Measurements from ENCODE around the gene HOXA9.

HOXA9 gene

DNA sequence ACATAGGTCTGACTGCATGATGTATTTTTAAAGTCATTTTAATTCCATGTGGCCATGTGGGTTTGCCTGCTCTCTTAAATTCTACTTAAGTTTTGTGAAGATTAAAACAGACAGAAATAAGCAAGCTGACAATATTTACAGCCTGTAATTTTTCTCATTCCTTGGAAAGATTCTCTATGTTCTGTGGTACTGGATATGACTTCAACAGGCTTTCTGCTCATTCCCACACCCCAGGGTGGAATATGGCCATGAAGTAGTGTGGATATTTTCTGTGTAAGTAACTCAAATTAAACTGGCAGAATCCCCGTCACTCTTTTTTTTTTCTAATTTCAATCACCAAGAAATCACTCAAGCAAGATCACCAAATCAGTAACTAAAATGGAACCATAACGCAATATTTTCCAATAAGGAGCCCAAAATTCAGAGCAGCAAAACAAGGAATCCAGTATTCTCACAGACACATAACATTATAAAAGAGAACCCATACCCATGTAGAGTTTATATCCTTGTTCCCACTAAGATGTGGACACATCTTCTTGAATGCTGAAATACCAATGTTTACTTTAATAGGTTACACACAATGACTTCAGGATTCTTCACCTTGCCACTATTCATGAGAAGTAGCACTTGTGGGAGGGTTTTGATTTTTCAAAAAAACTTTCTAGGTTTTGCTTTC lies 27.6 kb downstream of the HOXA9 start:
- peak overlapping the region; percentile 8 for H3K4me3 ChIP-seq (ENCODE audit: low read depth, low read length)
- TF ChIP-seq, protein P1, sequence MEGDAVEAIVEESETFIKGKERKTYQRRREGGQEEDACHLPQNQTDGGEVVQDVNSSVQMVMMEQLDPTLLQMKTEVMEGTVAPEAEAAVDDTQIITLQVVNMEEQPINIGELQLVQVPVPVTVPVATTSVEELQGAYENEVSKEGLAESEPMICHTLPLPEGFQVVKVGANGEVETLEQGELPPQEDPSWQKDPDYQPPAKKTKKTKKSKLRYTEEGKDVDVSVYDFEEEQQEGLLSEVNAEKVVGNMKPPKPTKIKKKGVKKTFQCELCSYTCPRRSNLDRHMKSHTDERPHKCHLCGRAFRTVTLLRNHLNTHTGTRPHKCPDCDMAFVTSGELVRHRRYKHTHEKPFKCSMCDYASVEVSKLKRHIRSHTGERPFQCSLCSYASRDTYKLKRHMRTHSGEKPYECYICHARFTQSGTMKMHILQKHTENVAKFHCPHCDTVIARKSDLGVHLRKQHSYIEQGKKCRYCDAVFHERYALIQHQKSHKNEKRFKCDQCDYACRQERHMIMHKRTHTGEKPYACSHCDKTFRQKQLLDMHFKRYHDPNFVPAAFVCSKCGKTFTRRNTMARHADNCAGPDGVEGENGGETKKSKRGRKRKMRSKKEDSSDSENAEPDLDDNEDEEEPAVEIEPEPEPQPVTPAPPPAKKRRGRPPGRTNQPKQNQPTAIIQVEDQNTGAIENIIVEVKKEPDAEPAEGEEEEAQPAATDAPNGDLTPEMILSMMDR (IDR thresholded peaks at IDR 0.05; ENCODE audit: low read depth, low read length), result no peak
- TF ChIP-seq MAX (IDR thresholded peaks at IDR 0.05; ENCODE audit: low read depth, low read length), result no peak
- no peak for TF ChIP-seq POLR2A (IDR thresholded peaks at IDR 0.05; ENCODE audit: extremely low read depth, insufficient read length)
- TF ChIP-seq MYC (IDR thresholded peaks at IDR 0.05; ENCODE audit: low read depth, low read length), result no peak
- no peak for DNase-seq (ENCODE audit: low read depth)

GRCh38 chr7:27134392-27134791 lies 30.9 kb downstream of the HOXA9 start:
- DNase-seq (ENCODE audit: low read depth), result peak; percentile 81
- no peak overlapping the region for H3K4me3 ChIP-seq (ENCODE audit: low read depth, low read length)

GRCh38 chr7:27133409-27134231 lies 31.7 kb downstream of the HOXA9 start:
- H3K4me3 ChIP-seq (ENCODE audit: low read depth, low read length), result no peak overlapping the region
- DNase-seq (ENCODE audit: low read depth), result no peak

More at GRCh38 chr7:27134392-27134791, 30.9 kb downstream of the HOXA9 start:
- TF ChIP-seq MYC (IDR thresholded peaks at IDR 0.05; ENCODE audit: low read depth, low read length), result peak; percentile 44
- TF ChIP-seq, protein P1 (IDR thresholded peaks at IDR 0.05; ENCODE audit: low read depth, low read length), result no peak
- TF ChIP-seq MAX (IDR thresholded peaks at IDR 0.05; ENCODE audit: low read depth, low read length), result peak; percentile 61

DNA sequence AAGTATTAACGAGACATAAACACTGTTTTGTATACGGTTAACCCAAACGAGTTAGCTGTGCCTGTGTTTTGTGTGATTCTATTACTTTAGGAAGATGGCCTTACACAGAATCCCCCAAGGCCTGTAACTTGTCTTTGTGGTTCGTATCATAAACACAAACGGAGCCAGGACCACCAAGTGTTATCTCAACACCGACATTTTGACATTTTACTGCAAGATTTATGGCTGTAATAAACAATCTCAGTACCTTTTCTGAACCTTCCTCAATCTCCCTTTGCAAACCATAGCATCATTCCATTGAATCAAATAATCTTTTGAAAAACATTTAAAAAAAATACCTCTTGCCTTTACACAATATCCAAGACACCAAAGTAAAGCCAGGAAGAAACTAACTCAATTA lies 32.4 kb downstream of the HOXA9 start:
- no peak for DNase-seq (ENCODE audit: low read depth)
- no peak for TF ChIP-seq MAX (IDR thresholded peaks at IDR 0.05; ENCODE audit: low read depth, low read length)
- TF ChIP-seq MYC (IDR thresholded peaks at IDR 0.05; ENCODE audit: low read depth, low read length), result no peak
- TF ChIP-seq, protein P1 (IDR thresholded peaks at IDR 0.05; ENCODE audit: low read depth, low read length), result no peak
- no peak for TF ChIP-seq POLR2A (IDR thresholded peaks at IDR 0.05; ENCODE audit: extremely low read depth, insufficient read length)
- no peak overlapping the region for H3K4me3 ChIP-seq (ENCODE audit: low read depth, low read length)

More at GRCh38 chr7:27133409-27134231, 31.7 kb downstream of the HOXA9 start:
- TF ChIP-seq MYC (IDR thresholded peaks at IDR 0.05; ENCODE audit: low read depth, low read length), result no peak
- no peak for TF ChIP-seq POLR2A (IDR thresholded peaks at IDR 0.05; ENCODE audit: extremely low read depth, insufficient read length)
- TF ChIP-seq, protein P1 (IDR thresholded peaks at IDR 0.05; ENCODE audit: low read depth, low read length), result no peak
- no peak for TF ChIP-seq MAX (IDR thresholded peaks at IDR 0.05; ENCODE audit: low read depth, low read length)

DNA sequence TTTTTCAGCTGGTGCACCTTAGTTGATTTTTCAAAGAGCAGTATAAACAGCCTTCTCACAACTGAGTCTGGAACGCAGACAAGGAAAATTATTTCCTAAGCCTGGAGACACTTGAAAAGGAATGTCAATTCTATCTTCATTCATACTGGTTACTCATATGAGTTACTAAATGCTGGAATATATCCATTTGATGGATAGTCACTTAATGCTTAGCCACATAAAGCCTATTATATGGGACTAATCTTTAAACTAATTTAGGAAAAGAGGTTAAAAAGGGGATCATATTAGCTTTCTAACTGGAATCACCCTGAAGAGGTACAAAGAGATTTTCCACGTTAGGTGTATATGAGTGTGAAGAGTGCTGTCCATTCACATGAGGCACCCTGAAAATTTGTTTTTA lies 33.1 kb downstream of the HOXA9 start:
- H3K4me3 ChIP-seq (ENCODE audit: low read depth, low read length), result no peak overlapping the region
- DNase-seq (ENCODE audit: low read depth), result no peak
- TF ChIP-seq MYC (IDR thresholded peaks at IDR 0.05; ENCODE audit: low read depth, low read length), result no peak
- no peak for TF ChIP-seq MAX (IDR thresholded peaks at IDR 0.05; ENCODE audit: low read depth, low read length)
- no peak for TF ChIP-seq POLR2A (IDR thresholded peaks at IDR 0.05; ENCODE audit: extremely low read depth, insufficient read length)
- TF ChIP-seq, protein P1 (IDR thresholded peaks at IDR 0.05; ENCODE audit: low read depth, low read length), result no peak

All from NB4 (cell line).